ENCODE data around the gene CLTCL1. TPM values are rescaled to one million over a fixed set of nuclear protein-coding genes. Genes with fewer than 3 reads are reported as not detected.
"Not testable (repeated sequence)": the region's sequence is repeated elsewhere in the genome, so short reads cannot be mapped to it uniquely, and the experiment has no call there.

The CLTCL1 gene
- total and polyA plus RNA-seq, 2 experiments from 2014 or later = 8.5 to 10.2 TPM

- no peak for DNase-seq
- in situ Hi-C loops (cut with MboI) = loop anchor here (25.0 kb wide), 1 partner anchor 319 kb away; no protein-coding TSS in a partner anchor
- no peak overlapping the region for H2AFZ ChIP-seq
- no peak overlapping the region for H3K4me3 ChIP-seq
- no peaks in the 10 kb centered on the region for H3K9me2 ChIP-seq (ENCODE audit: insufficient read depth)
- no peaks in the 10 kb centered on the region for H3K4me1 ChIP-seq (ENCODE audit: insufficient read depth)
- H3K4me2 ChIP-seq (ENCODE audit: unreplicated experiment) = no peak overlapping the region
- no peak for TF ChIP-seq EZH2phosphoT487 (IDR thresholded peaks at IDR 0.05; ENCODE audit: insufficient read depth, low read depth)
- no peak for TF ChIP-seq EZH2 (IDR thresholded peaks at IDR 0.05; ENCODE audit: insufficient read depth, poor library complexity, severe bottlenecking)
- no peaks in the 10 kb centered on the region for H4K20me1 ChIP-seq (ENCODE audit: insufficient read depth)
- no peak overlapping the region for H3K27ac ChIP-seq
- no peaks in the 10 kb centered on the region for H3K9me3 ChIP-seq (ENCODE audit: low read depth)
- no peak overlapping the region for H3K9ac ChIP-seq
- no peaks in the 10 kb centered on the region for H3K27me3 ChIP-seq (replicated peaks; ENCODE audit: insufficient read depth)
- no peaks in the 10 kb centered on the region for H3K36me3 ChIP-seq (ENCODE audit: low read depth)
- no peaks in the 10 kb centered on the region for H3K79me2 ChIP-seq (ENCODE audit: insufficient read depth)
- no peaks in the 10 kb centered on the region for H3F3A ChIP-seq (ENCODE audit: insufficient read depth)
These were observed 26.3 kb upstream of the CLTCL1 start for GRCh38 chr22:19317865-19318264.

- in situ Hi-C loops (cut with MboI) = loop anchor here (25.0 kb wide), 1 partner anchor 329 kb away; no protein-coding TSS in a partner anchor
- 47 to 50% methylated on average over 2 of the region's 2 CpGs for WGBS, 2 experiments (ENCODE audit: low coverage in 1 of 2, low lambda C conversion rate in 2 of 2, missing lambda C conversion rate in 2 of 2)
- no peaks in the 10 kb centered on the region for H3K36me3 ChIP-seq (ENCODE audit: low read depth)
These were observed 16.4 kb upstream of the CLTCL1 start for GRCh38 chr22:19307872-19308271.

GRCh38 chr22:19306535-19306934 lies 15.0 kb upstream of the CLTCL1 start:
- not testable (repeated sequence) for H4K20me1 ChIP-seq (ENCODE audit: insufficient read depth); DNase-seq; H3K27ac ChIP-seq; H3K4me3 ChIP-seq; H3K9me2 ChIP-seq (ENCODE audit: insufficient read depth); H3K4me2 ChIP-seq (ENCODE audit: unreplicated experiment); H3K36me3 ChIP-seq (ENCODE audit: low read depth); H2AFZ ChIP-seq; H3K79me2 ChIP-seq (ENCODE audit: insufficient read depth); H3K9me3 ChIP-seq (ENCODE audit: low read depth); H3K27me3 ChIP-seq (replicated peaks; ENCODE audit: insufficient read depth); H3K9ac ChIP-seq; H3F3A ChIP-seq (ENCODE audit: insufficient read depth); H3K4me1 ChIP-seq (ENCODE audit: insufficient read depth)
- in situ Hi-C loops (cut with MboI) = loop anchor here (25.0 kb wide), 1 partner anchor 331 kb away; no protein-coding TSS in a partner anchor
- WGBS, 2 experiments (ENCODE audit: low coverage in 1 of 2, low lambda C conversion rate in 2 of 2, missing lambda C conversion rate in 2 of 2) = 66 to 67% methylated on average over 6 of the region's 6 CpGs

More at GRCh38 chr22:19307872-19308271, 16.4 kb upstream of the CLTCL1 start:
- Histone ChIP-seq H3K4me2 (ENCODE audit: unreplicated experiment) (no peak overlapping the region), H3K4me3 (no peak overlapping the region), H3K27ac (no peak overlapping the region), H3K9me2 (ENCODE audit: insufficient read depth) (no peaks in the 10 kb centered on the region), H3K9ac (no peak overlapping the region), H3K4me1 (ENCODE audit: insufficient read depth) (no peaks in the 10 kb centered on the region), H3K79me2 (ENCODE audit: insufficient read depth) (no peaks in the 10 kb centered on the region), H3F3A (ENCODE audit: insufficient read depth) (no peaks in the 10 kb centered on the region), H3K9me3 (ENCODE audit: low read depth) (no peaks in the 10 kb centered on the region), H2AFZ (no peak overlapping the region), H4K20me1 (ENCODE audit: insufficient read depth) (no peaks in the 10 kb centered on the region), H3K27me3 (replicated peaks; ENCODE audit: insufficient read depth) (no peaks in the 10 kb centered on the region)
- DNase-seq = no peak
- TF ChIP-seq EZH2 (IDR thresholded peaks at IDR 0.05; ENCODE audit: insufficient read depth, poor library complexity, severe bottlenecking) = no peak
- TF ChIP-seq EZH2phosphoT487 (IDR thresholded peaks at IDR 0.05; ENCODE audit: insufficient read depth, low read depth) = no peak

GRCh38 chr22:19304547-19304946 lies 13.0 kb upstream of the CLTCL1 start:
- Histone ChIP-seq H3K27ac (no peak overlapping the region), H3K79me2 (ENCODE audit: insufficient read depth) (no peaks in the 10 kb centered on the region), H3K9me3 (ENCODE audit: low read depth) (no peaks in the 10 kb centered on the region), H3K9me2 (ENCODE audit: insufficient read depth) (no peaks in the 10 kb centered on the region), H4K20me1 (ENCODE audit: insufficient read depth) (no peaks in the 10 kb centered on the region), H3F3A (ENCODE audit: insufficient read depth) (no peaks in the 10 kb centered on the region), H3K36me3 (ENCODE audit: low read depth) (no peaks in the 10 kb centered on the region), H3K4me2 (ENCODE audit: unreplicated experiment) (no peak overlapping the region), H3K27me3 (replicated peaks; ENCODE audit: insufficient read depth) (no peaks in the 10 kb centered on the region), H3K4me1 (ENCODE audit: insufficient read depth) (no peaks in the 10 kb centered on the region), H3K9ac (no peak overlapping the region), H2AFZ (no peak overlapping the region), H3K4me3 (no peak overlapping the region)
- DNase-seq = no peak
- in situ Hi-C loops (cut with MboI) = loop anchor here (25.0 kb wide), 1 partner anchor 333 kb away; no protein-coding TSS in a partner anchor
- TF ChIP-seq EZH2phosphoT487 (IDR thresholded peaks at IDR 0.05; ENCODE audit: insufficient read depth, low read depth) = no peak
- TF ChIP-seq EZH2 (IDR thresholded peaks at IDR 0.05; ENCODE audit: insufficient read depth, poor library complexity, severe bottlenecking) = no peak
- 87 to 91% methylated on average over 5 of the region's 5 CpGs for WGBS, 2 experiments (ENCODE audit: low coverage in 1 of 2, low lambda C conversion rate in 2 of 2, missing lambda C conversion rate in 2 of 2)

- in situ Hi-C loops (cut with MboI) = loop anchor here (25.0 kb wide), 1 partner anchor 334 kb away; no protein-coding TSS in a partner anchor
These were observed 12.3 kb upstream of the CLTCL1 start for GRCh38 chr22:19303785-19304184.

More at GRCh38 chr22:19303785-19304184, 12.3 kb upstream of the CLTCL1 start:
- no peak overlapping the region for H3K9ac ChIP-seq
- no peaks in the 10 kb centered on the region for H3F3A ChIP-seq (ENCODE audit: insufficient read depth)
- whole genome bisulfite sequencing, 2 experiments (ENCODE audit: low coverage in 1 of 2, low lambda C conversion rate in 2 of 2, missing lambda C conversion rate in 2 of 2) = 7 to 17% methylated on average over 1 of the region's 1 CpG
- no peaks in the 10 kb centered on the region for H3K4me1 ChIP-seq (ENCODE audit: insufficient read depth)
- no peaks in the 10 kb centered on the region for H3K79me2 ChIP-seq (ENCODE audit: insufficient read depth)
- H2AFZ ChIP-seq = no peak overlapping the region
- no peak for DNase-seq
- H3K36me3 ChIP-seq (ENCODE audit: low read depth) = no peaks in the 10 kb centered on the region
- no peaks in the 10 kb centered on the region for H3K9me2 ChIP-seq (ENCODE audit: insufficient read depth)
- no peak overlapping the region for H3K27ac ChIP-seq
- H3K4me2 ChIP-seq (ENCODE audit: unreplicated experiment) = no peak overlapping the region
- no peaks in the 10 kb centered on the region for H4K20me1 ChIP-seq (ENCODE audit: insufficient read depth)
- TF ChIP-seq EZH2 (IDR thresholded peaks at IDR 0.05; ENCODE audit: insufficient read depth, poor library complexity, severe bottlenecking) = no peak
- TF ChIP-seq EZH2phosphoT487 (IDR thresholded peaks at IDR 0.05; ENCODE audit: insufficient read depth, low read depth) = no peak
- H3K4me3 ChIP-seq = no peak overlapping the region
- no peaks in the 10 kb centered on the region for H3K9me3 ChIP-seq (ENCODE audit: low read depth)
- no peaks in the 10 kb centered on the region for H3K27me3 ChIP-seq (replicated peaks; ENCODE audit: insufficient read depth)
